ENCODE data around the gene MAPT.

The MAPT gene

GRCh38 chr17:45973099-45973780 lies 78.9 kb downstream of the MAPT start:
- TF ChIP-seq, protein P1, sequence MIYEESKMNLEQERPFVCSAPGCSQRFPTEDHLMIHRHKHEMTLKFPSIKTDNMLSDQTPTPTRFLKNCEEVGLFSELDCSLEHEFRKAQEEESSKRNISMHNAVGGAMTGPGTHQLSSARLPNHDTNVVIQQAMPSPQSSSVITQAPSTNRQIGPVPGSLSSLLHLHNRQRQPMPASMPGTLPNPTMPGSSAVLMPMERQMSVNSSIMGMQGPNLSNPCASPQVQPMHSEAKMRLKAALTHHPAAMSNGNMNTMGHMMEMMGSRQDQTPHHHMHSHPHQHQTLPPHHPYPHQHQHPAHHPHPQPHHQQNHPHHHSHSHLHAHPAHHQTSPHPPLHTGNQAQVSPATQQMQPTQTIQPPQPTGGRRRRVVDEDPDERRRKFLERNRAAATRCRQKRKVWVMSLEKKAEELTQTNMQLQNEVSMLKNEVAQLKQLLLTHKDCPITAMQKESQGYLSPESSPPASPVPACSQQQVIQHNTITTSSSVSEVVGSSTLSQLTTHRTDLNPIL (CRISPR knock-in tag; IDR thresholded peaks at IDR 0.05; ENCODE audit: low read depth): no peak
- TF ChIP-seq OSR1 (CRISPR knock-in tag; IDR thresholded peaks at IDR 0.05) (no peak), ZC3H10 (CRISPR knock-in tag; IDR thresholded peaks at IDR 0.05) (no peak), ESRRG (CRISPR knock-in tag; IDR thresholded peaks at IDR 0.05) (no peak), ZNF70 (CRISPR knock-in tag; IDR thresholded peaks at IDR 0.05) (no peak), TSHZ2 (CRISPR knock-in tag; IDR thresholded peaks at IDR 0.05) (no peak), BACH2 (CRISPR knock-in tag; IDR thresholded peaks at IDR 0.05; ENCODE audit: borderline replicate concordance) (no peak), RARB (CRISPR knock-in tag; IDR thresholded peaks at IDR 0.05) (no peak), TOX (CRISPR knock-in tag; IDR thresholded peaks at IDR 0.05; ENCODE audit: borderline replicate concordance) (no peak), POU6F1 (CRISPR knock-in tag; IDR thresholded peaks at IDR 0.05; ENCODE audit: borderline replicate concordance, low read depth) (no peak), ZFP3 (CRISPR knock-in tag; IDR thresholded peaks at IDR 0.05) (no peak), ZNF8 (CRISPR knock-in tag; IDR thresholded peaks at IDR 0.05) (no peak), ARNTL (CRISPR knock-in tag; IDR thresholded peaks at IDR 0.05; ENCODE audit: borderline replicate concordance, low read depth) (no peak), CSDC2 (CRISPR knock-in tag; IDR thresholded peaks at IDR 0.05) (no peak), ZFP30 (CRISPR knock-in tag; IDR thresholded peaks at IDR 0.05) (no peak), ZNF565 (CRISPR knock-in tag; conservative IDR thresholded peaks at IDR 0.05; ENCODE audit: low read depth) (no peak)
- TF ChIP-seq, protein P2, sequence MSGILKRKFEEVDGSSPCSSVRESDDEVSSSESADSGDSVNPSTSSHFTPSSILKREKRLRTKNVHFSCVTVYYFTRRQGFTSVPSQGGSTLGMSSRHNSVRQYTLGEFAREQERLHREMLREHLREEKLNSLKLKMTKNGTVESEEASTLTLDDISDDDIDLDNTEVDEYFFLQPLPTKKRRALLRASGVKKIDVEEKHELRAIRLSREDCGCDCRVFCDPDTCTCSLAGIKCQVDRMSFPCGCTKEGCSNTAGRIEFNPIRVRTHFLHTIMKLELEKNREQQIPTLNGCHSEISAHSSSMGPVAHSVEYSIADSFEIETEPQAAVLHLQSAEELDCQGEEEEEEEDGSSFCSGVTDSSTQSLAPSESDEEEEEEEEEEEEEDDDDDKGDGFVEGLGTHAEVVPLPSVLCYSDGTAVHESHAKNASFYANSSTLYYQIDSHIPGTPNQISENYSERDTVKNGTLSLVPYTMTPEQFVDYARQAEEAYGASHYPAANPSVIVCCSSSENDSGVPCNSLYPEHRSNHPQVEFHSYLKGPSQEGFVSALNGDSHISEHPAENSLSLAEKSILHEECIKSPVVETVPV (CRISPR knock-in tag; IDR thresholded peaks at IDR 0.05): no peak
- ATAC-seq: no peak

GRCh38 chr17:45973946-45974859 lies 79.8 kb downstream of the MAPT start:
- no peak for ATAC-seq
- TF ChIP-seq OSR1 (CRISPR knock-in tag; IDR thresholded peaks at IDR 0.05) (no peak), ZNF8 (CRISPR knock-in tag; IDR thresholded peaks at IDR 0.05) (no peak), GLIS3 (CRISPR knock-in tag; IDR thresholded peaks at IDR 0.05) (no peak), TCF4 (CRISPR knock-in tag; IDR thresholded peaks at IDR 0.05; ENCODE audit: borderline replicate concordance) (no peak), TOX (CRISPR knock-in tag; IDR thresholded peaks at IDR 0.05; ENCODE audit: borderline replicate concordance) (no peak), ZFP30 (CRISPR knock-in tag; IDR thresholded peaks at IDR 0.05) (no peak), ZNF565 (CRISPR knock-in tag; conservative IDR thresholded peaks at IDR 0.05; ENCODE audit: low read depth) (no peak), SNAI2 (CRISPR knock-in tag; IDR thresholded peaks at IDR 0.05) (no peak), ISL1 (CRISPR knock-in tag; IDR thresholded peaks at IDR 0.05) (no peak), POU6F1 (CRISPR knock-in tag; IDR thresholded peaks at IDR 0.05; ENCODE audit: borderline replicate concordance, low read depth) (no peak), RARB (CRISPR knock-in tag; IDR thresholded peaks at IDR 0.05) (no peak), PPARA (CRISPR knock-in tag; IDR thresholded peaks at IDR 0.05; ENCODE audit: borderline replicate concordance) (no peak), ARNTL (CRISPR knock-in tag; IDR thresholded peaks at IDR 0.05; ENCODE audit: borderline replicate concordance, low read depth) (no peak), ZC3H10 (CRISPR knock-in tag; IDR thresholded peaks at IDR 0.05) (no peak)
- TF ChIP-seq, protein P3, sequence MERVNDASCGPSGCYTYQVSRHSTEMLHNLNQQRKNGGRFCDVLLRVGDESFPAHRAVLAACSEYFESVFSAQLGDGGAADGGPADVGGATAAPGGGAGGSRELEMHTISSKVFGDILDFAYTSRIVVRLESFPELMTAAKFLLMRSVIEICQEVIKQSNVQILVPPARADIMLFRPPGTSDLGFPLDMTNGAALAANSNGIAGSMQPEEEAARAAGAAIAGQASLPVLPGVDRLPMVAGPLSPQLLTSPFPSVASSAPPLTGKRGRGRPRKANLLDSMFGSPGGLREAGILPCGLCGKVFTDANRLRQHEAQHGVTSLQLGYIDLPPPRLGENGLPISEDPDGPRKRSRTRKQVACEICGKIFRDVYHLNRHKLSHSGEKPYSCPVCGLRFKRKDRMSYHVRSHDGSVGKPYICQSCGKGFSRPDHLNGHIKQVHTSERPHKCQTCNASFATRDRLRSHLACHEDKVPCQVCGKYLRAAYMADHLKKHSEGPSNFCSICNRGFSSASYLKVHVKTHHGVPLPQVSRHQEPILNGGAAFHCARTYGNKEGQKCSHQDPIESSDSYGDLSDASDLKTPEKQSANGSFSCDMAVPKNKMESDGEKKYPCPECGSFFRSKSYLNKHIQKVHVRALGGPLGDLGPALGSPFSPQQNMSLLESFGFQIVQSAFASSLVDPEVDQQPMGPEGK (CRISPR knock-in tag; IDR thresholded peaks at IDR 0.05; ENCODE audit: borderline replicate concordance): no peak
- TF ChIP-seq, protein P2 (CRISPR knock-in tag; IDR thresholded peaks at IDR 0.05): no peak

Measured in SK-N-SH treated with all-trans-retinoic acid at 6 μM for 48 hours (cell line).